SW480 (cell line): ENCODE measurements around the gene PRKCA.
A peak's percentile ranks its signal among the peaks of the same experiment; 100 is the strongest.

Experiments
- DNase-seq: peaks from one replicate; pipeline ENCODE4 v3.0.0-alpha.2; 2016; ENCODE audit warnings: low spot score

Gene PRKCA

DNA sequence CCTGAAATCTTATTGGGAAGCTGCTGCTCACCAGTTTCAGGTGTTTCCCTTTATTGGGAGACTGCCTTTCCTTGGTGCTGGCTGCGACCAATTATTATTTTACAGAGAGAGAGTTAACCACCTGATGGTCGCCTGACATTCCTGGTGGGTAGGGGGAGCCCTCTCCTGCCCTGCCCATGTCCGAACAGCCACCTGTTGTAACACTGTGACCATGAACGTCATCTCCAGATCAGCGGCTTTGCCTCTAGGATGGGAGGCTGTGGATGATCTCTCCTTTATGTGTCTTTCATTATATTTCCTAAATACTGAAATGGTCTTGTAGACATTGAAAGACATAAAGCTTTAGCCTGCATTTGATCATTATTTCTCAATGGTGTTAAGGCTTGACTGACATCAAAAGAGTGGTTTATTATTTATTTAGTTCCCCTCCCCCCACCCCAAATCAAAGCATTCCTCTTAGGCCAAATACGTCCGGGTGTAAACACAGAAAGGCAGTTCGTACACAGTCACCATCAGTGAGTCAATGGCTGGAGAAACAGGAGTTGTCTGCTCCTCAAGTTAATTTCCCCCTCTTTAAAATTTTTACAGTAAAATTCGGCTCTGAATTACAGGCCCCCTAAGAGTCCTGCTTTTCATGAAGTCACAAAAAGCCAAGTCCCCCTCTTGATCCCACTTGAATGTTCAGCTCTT lies 474.7 kb downstream of the PRKCA start:
- DNase-seq: peak; percentile 74

DNA sequence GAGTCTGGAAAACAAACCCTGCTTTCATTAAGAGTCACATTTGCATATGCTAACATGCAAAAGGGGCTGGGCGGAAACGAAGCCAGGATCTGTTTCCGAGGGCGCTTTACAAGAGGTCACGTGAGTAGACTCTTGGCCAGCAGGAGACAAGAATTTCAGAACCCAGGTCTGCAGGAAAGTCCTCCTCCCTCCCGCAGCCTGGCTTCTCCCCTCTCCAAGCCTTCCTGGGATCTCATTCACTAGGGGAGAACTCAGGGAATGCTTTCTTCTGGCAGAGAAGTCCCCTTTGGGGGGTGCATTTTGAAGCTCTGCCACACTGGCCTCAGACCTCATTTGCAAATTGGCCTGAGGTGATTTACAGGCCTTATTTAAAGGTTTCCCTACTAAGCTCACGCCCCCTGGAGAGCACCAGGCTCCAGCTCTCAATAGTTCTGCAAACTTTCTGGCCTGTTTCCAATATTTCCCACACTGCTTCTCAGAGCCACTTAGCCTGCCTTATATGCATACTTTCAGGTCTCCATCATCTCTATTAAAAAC lies 475.3 kb downstream of the PRKCA start:
- DNase-seq: peak; percentile 48

DNA sequence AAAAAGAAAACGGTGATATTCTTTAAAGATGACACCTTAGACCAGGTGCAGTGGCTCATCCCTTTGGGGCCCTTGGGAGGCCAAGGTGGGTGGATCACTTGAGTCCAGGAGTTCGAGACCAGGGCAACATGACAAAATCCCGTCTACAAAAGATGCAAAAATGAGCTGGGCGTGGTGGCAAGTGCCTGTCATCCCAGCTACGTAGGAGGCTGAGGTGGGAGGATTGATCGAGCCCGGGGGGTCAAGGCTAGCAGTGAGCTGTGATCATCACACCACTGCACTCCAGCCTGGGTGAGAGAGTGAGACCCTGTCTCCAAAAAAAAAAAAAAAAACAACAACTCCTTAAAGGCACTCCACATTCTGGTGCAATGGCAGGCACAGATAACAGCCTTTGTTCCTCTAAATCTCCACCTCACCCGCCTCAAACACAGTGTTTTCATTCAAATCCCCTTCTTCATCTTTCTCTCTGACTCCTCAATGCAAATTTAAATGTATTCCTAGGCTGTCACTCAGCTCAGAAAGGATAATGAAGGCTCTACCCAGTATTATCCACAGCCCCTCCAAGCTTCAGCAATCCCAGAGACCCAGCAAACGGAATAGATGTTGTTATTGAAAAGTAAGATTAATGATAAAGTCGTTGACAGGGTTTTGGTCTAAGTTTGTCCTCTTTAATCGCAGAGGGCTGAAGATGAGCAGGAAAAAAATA lies 476.3 kb downstream of the PRKCA start:
- no peak for DNase-seq

DNA sequence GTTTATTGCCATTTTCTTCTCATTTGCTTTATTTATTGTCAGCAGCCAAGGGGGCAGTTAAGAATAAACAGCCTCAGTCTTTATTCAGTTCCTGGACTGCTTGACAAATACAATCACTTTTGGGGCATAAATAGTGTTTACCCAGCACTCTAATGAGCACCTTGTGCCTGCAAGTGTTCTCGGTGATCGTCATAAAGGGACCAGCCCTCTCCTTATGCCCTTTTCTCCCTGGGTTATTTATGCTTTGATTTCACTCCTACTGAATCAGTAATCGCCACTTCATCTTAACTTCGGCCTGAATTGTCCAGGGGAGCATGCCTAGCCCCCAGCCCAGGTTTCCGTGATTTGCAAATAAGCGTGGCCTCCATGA lies 476.8 kb downstream of the PRKCA start:
- no peak for DNase-seq

DNA sequence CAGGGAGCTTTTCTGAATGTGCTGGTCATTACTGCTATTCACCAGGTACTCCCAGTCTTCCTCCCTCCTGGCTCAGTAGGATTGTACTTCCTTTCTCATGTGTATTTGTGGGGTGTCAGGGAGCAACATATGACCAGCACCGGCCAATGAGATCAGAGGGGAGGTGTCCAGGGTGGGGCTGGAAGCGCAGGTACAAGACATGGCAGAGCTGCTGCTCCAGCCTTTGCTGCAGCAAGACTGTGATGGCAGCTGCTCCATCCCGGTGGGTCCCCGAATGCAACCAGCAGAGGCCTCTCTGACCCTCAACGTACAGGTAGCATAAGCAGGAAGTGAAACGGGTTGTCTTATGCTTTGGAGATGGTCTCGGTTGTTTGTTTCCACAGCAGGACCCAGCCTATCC lies 478.7 kb downstream of the PRKCA start:
- DNase-seq: no peak

DNA sequence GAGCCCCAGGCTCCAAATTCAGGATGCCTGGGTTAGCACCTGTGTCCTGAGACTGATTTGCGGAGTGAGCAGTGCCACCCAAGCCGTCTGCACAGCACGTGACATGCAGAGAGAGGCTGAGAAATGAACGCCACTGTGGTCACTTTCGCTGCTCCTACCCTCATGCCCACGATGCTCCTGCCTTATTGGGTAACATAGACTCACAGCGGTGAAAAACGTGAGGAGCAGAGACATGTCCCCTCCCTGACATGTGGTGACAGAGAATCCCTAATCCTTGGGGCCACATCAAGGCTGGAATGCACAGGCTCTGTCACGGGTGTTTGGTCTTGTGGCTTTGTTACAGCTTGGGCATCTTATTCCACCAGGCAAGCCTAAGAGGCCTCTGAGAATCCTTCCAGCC lies 480.4 kb downstream of the PRKCA start:
- peak; percentile 80 for DNase-seq

DNA sequence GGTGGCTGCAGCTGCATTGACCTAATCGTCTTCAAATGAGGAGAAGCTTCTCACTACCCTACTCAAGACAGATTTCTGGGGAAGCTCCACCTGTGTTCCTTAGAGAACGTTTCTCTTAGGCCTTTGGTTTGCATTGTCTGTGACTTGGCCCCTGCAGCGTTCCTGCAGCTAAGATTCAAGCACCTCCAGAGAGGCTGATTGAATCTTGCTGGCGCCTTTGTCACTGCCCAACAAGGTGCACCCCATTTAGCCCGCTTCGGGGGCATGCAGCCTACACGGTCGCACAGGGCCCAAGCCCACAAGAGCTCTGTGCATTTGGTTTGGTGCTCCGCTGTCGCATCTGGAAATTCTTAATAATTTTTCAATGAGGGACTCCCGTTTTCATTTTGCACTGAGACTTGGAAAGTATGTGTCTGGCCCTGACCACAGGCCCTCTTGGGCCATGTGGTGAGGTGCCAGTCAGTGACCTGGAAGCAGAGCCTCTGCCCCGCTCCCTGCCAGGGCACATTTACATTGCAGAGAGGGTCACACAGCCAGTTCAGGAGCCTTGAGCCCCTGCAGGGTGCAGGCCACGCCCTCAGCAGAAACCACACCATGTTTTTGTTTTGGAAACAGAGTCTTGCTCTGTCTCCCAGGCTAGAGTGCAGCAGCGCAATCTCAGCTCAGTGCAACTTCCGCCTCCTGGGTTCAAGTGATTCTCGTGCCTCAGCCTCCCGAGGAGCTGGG lies 481.4 kb downstream of the PRKCA start:
- DNase-seq: no peak

DNA sequence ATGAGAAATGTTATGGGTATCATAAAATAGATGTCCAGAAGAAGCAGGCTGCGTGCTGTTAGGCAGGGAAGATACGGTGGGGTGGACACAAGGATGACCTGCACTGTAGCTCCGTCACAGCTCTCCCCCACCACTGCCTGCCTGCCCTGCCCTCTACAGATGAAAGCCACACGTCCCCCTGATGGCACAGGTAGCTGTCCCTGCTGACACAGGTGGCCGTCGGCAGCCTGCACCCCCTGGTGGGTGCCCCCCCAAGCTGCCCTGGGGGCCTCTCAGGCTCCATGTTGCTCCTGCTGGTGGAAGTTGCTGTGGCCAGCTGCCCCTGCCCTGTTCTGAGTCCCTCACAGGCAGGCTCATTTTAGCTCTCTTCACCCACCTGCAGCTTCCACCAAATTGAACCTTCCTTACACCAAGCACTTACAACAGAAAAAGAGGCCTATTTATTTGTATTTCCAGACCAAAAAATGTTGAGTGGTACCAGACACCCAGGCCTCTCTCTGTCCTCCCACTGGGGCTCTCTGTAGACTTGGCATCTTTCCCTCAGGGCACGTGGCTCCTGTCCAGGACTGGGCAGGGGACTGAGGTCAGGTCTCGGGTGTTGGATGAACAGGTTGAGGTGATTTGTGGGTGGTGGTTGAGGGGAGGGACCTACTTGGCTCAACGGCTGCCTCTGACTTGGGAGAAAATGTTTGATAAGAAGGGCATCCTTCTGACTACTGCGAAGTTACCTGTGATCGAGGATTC lies 482.4 kb downstream of the PRKCA start:
- no peak for DNase-seq

DNA sequence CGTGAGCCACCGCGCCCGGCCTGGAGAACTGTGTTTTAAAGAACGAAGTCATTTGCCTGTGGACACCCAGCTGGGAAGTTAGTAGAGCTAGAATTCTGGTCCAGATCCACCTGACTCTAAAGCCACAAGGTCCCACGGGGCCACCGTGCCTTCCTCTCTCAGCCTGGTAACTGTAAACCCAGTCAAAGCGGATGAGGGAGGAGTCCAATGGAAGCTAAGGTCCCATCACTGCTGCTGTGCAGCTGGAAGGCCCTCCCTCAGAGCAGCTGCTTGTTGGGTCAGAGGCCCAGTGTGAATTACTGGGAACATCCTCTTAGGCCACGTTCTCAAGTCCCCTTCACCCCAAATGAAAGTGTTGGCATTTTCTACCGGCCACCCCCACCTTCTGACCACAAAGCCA lies 483.7 kb downstream of the PRKCA start:
- no peak for DNase-seq

DNA sequence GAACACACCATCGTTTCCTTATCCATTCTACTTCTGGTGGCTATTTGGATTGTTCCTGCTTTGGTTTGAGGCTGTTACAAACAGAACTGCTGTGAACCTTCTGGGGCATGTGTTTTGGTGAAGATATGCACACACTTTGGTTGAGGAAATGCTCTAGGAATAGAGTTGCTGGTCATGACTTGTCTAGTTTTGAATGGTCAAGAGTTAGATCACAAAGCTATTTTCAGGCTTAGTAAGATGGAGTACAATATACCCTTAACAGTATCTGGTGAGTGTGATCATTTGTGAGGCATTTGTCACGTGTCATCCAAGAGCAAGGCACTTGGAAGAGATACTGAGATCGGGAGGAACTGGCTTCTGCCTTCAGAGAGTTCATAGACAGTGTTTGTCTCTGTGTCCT lies 485.5 kb downstream of the PRKCA start:
- DNase-seq: no peak

DNA sequence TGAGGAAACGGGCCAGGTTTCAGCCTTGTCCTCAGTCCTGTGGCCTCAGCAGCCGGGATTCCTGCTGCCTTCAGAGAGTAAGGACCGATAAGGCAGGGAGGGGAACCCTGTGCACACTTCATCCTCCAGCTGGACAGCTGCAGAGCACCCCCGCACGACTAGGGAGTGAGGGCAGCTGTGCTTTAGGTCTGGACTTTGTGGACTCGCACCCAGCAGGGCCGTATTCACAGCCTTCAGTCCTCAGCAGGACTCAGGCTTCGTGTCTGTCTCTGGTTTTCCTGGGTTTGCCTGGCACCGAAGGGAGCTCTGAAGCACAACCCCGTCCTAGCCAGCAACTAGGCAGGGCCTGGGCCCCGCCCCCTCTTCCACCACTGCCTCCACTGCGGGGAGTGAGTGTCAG lies 486.7 kb downstream of the PRKCA start:
- no peak for DNase-seq

DNA sequence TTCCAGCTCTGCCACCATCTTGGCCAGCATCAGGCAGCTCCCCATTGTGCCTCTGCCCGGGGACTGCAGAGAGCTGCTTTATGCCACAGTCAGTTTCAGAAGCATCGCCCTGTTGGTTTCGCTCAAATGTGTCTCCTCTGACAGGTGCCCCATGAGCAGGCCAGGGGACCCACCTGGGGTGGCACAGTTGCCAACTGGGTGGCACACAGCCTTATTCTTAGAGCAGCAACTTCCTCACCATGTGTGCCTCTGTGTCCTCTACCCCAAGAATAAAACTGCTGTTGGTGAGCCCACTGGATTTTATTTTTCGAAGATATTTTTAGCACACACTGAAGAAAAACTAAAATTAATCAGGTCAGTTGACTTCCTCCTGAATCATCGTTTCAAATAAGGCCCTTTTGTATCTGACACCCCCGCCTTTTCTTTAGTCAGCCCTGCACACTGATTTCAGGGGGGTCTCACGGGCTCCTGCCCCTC lies 487.6 kb downstream of the PRKCA start:
- DNase-seq: no peak

DNA sequence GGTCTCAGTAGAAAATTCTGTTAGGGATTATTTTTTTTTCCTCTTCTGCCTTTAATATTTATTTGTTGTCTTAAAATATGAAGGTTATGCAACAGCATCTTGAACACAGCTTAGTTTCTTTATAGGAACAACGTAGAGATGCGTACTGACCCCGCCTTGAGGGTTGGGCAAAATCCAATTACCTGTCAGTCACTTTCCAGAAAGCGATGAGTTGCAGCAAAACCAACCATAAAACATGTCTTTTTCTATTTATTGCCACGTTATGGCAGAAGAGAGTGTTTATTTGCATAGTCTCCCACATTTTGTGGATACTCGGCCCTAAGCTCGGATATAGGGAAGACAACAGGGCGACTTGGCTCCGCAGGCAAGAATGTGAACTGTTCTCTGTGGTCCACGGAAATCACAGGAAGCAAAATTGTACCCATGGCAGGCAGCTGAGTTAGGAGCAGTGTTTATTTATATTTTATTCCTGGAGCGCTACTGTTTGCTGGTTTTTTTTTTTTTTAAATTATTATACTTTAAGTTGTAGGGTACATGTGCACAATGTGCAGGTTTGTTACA lies 488.2 kb downstream of the PRKCA start:
- DNase-seq: no peak

DNA sequence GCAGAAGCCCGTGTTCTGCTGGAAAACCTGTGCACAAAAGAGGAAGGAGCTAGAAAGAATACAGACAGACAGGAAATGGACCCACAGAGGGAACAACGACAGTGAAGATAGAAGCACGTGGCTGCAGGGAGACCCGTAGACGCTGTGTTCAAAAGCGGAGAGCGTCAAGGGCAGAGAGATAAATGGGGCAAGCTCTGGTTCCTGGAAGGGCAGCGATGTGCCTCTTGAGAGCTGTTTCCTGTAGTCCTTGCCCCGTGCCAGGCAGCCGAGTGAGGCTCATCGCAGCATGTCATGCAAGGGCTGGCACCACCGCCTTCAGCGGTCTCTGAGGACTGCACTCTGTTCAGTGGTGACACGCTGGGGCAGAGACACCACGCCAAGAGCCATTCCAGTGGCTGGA lies 488.9 kb downstream of the PRKCA start:
- no peak for DNase-seq

DNA sequence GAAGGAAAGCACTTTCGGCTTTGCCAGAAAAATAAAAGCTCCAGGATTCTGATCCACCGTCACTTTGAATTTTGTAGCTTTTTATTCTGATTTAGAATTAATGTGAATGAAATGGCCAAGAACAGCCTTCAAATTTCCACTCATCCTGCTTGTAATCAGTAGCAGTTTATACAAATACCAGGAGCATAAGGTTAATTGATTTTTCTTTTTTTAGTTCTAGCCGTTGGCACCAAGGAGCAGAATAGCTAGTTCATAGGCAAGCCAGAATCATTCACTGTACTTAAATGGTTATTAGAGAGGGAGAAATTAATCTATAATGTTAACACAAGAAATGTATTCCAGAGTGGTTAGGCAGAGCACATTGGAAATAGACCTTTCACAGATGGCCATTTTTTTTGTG lies 491.4 kb downstream of the PRKCA start:
- no peak for DNase-seq

DNA sequence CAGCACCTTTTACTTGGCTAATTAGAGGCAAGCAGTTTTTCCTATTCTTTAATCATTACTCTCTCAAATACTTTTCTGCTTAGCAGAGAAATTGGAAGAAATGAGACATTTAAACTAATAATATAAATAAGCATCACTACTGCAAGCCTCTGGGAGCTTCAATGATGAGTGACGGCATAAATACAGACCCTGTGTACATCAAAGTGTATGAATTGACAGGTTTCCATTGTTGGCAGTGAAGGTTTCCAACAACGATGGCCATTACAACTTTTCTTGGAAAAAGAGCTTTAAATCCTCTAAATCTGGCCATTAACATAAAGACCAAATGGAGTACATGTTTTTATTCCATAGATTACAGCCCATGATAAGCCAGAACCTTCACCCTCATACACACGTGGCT lies 493.1 kb downstream of the PRKCA start:
- DNase-seq: no peak

DNA sequence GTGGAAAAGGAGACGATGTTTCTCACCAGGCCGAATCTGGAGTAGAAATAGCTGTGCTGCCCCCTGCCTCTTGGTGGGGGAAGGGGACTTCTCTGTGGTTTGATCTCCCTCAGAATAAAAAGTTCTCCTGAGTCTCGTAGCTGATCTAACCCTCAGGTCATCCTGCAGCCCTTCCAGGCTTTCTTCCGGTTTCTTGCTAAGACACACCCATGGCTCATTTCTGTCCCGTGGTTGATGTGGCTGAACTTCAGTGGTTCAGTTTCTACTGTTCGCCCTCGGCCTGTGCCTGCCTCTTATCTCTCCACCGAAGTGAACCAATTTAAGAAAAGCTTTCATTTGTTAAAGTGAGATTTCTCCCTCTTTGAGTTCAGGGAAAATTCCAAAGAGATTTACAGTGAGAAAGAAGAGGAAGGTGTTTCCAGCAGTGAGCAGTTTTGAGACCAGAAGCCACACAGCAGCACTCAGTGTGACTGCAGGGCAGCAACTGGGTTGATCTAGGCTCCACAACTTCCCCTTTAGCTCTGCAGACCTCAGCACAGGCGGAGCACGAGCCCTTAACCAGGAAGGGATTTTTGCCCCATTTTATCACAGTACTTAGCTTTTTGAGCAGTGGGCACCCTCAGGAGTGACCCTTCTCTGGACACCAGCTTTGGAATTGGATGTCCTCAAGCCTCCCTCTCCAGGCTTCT lies 497.6 kb downstream of the PRKCA start:
- no peak for DNase-seq

DNA sequence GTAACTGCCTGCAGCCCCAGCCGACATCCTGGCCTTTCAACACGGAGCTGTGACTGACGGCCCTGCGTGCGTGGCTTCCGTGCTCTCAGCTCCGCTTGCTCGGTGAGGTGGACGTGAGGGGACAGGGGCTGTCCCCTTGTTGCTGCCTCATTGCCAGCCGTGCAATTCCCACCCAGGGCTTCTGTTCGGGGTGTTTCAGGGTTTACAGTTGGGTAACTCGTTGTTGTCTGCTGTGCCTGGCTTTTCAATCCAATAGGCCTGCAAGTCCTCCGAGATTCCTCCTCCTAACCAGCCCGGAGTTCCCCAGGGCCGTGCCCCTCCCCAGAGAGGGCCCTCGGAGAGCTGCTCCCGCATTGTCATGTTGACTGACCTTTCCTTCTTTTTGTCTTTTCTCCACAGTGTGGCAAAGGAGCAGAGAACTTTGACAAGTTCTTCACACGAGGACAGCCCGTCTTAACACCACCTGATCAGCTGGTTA lies 501.1 kb downstream of the PRKCA start:
- DNase-seq: no peak

DNA sequence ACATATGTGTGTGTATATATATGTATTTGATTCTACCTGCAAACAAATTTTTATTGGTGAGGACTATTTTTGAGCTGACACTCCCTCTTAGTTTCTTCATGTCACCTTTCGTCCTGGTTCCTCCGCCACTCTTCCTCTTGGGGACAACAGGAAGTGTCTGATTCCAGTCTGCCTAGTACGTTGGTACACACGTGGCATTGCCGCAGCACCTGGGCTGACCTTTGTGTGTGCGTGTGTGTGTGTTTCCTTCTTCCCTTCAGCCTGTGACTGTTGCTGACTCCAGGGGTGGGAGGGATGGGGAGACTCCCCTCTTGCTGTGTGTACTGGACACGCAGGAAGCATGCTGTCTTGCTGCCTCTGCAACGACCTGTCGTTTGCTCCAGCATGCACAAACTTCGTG lies 503.2 kb downstream of the PRKCA start:
- no peak for DNase-seq

DNA sequence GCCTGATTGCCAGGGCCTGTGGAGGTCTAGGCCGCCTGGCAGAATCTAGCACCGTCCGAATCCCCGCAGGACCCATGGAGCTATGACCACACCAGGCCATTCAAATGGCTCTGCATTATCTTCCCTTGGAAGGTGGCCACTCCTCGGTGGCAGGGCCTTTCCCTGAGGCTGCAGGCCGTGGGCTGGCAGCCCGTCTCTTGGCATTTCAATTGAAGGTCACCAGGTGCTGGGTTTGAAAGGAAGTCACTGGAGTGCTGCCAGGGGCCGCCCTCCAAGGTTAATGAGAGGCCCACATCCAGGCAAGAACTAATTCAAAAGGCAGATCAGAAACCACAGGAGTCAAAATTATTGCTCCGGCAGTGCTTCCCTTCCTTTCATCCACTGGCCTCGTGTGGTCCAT lies 504.8 kb downstream of the PRKCA start:
- DNase-seq: no peak

DNA sequence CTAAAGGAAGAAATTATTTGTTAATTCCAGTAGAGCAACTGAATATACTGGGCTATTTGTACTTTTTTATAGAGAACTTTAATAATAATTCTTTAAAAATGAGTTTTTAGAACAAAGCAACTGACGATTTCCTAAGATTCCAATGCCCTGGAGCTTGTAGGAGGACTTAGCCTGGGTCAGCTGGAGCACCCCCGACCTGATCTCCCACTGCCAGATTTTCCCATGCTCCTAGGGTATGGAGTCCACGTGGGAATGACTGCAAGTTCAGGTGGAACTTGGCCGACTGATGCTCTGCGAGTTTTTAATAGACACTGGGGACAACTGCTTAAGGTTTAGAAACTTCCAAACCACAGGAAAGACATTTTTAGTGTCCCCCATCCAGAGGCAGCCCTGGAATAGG lies 507.0 kb downstream of the PRKCA start:
- no peak for DNase-seq
